ENCODE data around the gene RAB40B.

Gene RAB40B

GRCh38 chr17:82633343-82633742 is 65.2 kb downstream of the RAB40B start:
- no peak overlapping the region for H3K27ac ChIP-seq
- DNase-seq (ENCODE audit: low spot score): no peak
- TF ChIP-seq CTCF (conservative IDR thresholded peaks at IDR 0.05; ENCODE audit: low read depth): no peak
- CTCF ChIA-PET: no interaction called here
- POLR2A ChIA-PET (ENCODE audit: low non-redundant PET): no interaction called here

- ChIA-PET CTCF (no interaction called here), POLR2A (ENCODE audit: low non-redundant PET) (no interaction called here)
- H3K27ac ChIP-seq: no peak overlapping the region
- DNase-seq (ENCODE audit: low spot score): no peak
- TF ChIP-seq CTCF (conservative IDR thresholded peaks at IDR 0.05; ENCODE audit: low read depth): no peak
Observed at GRCh38 chr17:82632451-82632850, 66.0 kb downstream of the RAB40B start.

GRCh38 chr17:82631544-82631943 is 67.0 kb downstream of the RAB40B start:
- TF ChIP-seq CTCF (conservative IDR thresholded peaks at IDR 0.05; ENCODE audit: low read depth): no peak
- no peak overlapping the region for H3K27ac ChIP-seq
- CTCF ChIA-PET: no interaction called here
- POLR2A ChIA-PET (ENCODE audit: low non-redundant PET): no interaction called here
- no peak for DNase-seq (ENCODE audit: low spot score)

GRCh38 chr17:82630212-82630611 is 68.3 kb downstream of the RAB40B start:
- no peak for DNase-seq (ENCODE audit: low spot score)
- H3K27ac ChIP-seq: peak overlapping the region; percentile 4; the same call in 1 of the 2 replicates
- no peak for TF ChIP-seq CTCF (conservative IDR thresholded peaks at IDR 0.05; ENCODE audit: low read depth)
- ChIA-PET CTCF (no interaction called here), POLR2A (ENCODE audit: low non-redundant PET) (no interaction called here)

- POLR2A ChIA-PET (ENCODE audit: low non-redundant PET): no interaction called here
- CTCF ChIA-PET: no interaction called here
- peak overlapping the region; percentile 4; the same call in 1 of the 2 replicates for H3K27ac ChIP-seq
- no peak for DNase-seq (ENCODE audit: low spot score)
- TF ChIP-seq CTCF (conservative IDR thresholded peaks at IDR 0.05; ENCODE audit: low read depth): no peak
Observed at GRCh38 chr17:82629748-82630147, 68.8 kb downstream of the RAB40B start.

GRCh38 chr17:82627405-82627804 is 71.1 kb downstream of the RAB40B start:
- TF ChIP-seq CTCF (conservative IDR thresholded peaks at IDR 0.05; ENCODE audit: low read depth): no peak
- DNase-seq (ENCODE audit: low spot score): no peak
- CTCF ChIA-PET: no interaction called here
- POLR2A ChIA-PET (ENCODE audit: low non-redundant PET): no interaction called here
- H3K27ac ChIP-seq: peak overlapping the region; percentile 20

- ChIA-PET CTCF (interaction anchor here (0.7 kb wide), 1 partner anchor 23 kb away, joined by 11 read pairs; no protein-coding TSS in a partner anchor), POLR2A (ENCODE audit: low non-redundant PET) (no interaction called here)
- no peak for DNase-seq (ENCODE audit: low spot score)
Observed at GRCh38 chr17:82623707-82624106, 74.8 kb downstream of the RAB40B start.

More at GRCh38 chr17:82623707-82624106, 74.8 kb downstream of the RAB40B start:
- TF ChIP-seq CTCF (conservative IDR thresholded peaks at IDR 0.05; ENCODE audit: low read depth): no peak
- no peak overlapping the region for H3K27ac ChIP-seq
